SU-DHL-6 (cell line): Measurements from ENCODE around the gene KIF1A.

Experiments used
- EZH2phosphoT487 ChIP-seq: fragments of 200-600 bp; sonication (generic), shearing (Covaris generic); conservative IDR thresholded peaks from 2 replicates; pipeline ENCODE4 v1.6.1; 2018; ENCODE audit warnings: mild to moderate bottlenecking, antibody characterized with exemption, low read length, moderate library complexity, mixed read lengths
- TF ChIP-seq, protein P1 (sequence below): fragments of 200-600 bp; sonication (generic); IDR thresholded peaks from one replicate; pipeline ENCODE4 v1.5.1; 2017; ENCODE audit warnings: antibody characterized with exemption, mild to moderate bottlenecking, low read length, moderate library complexity; ENCODE audit not compliant: insufficient read depth, poor library complexity, severe bottlenecking

DNA sequence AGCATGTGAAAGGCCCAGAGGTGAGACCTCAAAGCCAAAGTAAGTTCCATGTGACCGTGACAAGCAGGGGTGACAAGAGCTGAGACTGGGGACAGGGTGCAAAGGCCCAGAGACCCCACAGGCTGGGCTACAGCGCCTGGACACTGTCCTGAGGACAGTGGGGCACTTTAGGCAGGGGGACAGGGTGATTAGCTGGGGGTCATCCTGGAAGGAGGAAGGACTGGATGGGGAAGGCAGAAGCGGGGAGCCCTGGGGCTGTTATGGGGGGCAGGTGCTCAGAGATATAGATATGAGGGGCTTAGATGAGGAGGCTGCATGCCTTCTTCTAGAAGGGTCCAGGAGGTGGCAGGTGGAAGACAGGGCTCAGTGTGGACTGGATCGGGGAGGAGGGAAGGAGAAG, 31.5 kb downstream of the KIF1A start:
- TF ChIP-seq, protein P1, sequence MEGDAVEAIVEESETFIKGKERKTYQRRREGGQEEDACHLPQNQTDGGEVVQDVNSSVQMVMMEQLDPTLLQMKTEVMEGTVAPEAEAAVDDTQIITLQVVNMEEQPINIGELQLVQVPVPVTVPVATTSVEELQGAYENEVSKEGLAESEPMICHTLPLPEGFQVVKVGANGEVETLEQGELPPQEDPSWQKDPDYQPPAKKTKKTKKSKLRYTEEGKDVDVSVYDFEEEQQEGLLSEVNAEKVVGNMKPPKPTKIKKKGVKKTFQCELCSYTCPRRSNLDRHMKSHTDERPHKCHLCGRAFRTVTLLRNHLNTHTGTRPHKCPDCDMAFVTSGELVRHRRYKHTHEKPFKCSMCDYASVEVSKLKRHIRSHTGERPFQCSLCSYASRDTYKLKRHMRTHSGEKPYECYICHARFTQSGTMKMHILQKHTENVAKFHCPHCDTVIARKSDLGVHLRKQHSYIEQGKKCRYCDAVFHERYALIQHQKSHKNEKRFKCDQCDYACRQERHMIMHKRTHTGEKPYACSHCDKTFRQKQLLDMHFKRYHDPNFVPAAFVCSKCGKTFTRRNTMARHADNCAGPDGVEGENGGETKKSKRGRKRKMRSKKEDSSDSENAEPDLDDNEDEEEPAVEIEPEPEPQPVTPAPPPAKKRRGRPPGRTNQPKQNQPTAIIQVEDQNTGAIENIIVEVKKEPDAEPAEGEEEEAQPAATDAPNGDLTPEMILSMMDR: no peak
- no peak for TF ChIP-seq EZH2phosphoT487
